HL-60 (cell line): ENCODE results near the gene RNF5.

Experiments used
- GABPA ChIP-seq: IDR thresholded peaks from 2 replicates; pipeline ENCODE4 v1.6.1; 2012; ENCODE audit warnings: low read depth
- POLR2AphosphoS5 ChIP-seq: IDR thresholded peaks from 2 replicates; pipeline ENCODE4 v1.6.1; 2012; ENCODE audit warnings: low read depth
- TF ChIP-seq, protein P1 (sequence below): IDR thresholded peaks from one replicate; pipeline ENCODE4 v1.5.1; 2011; ENCODE audit warnings: low read length, control low read depth, inconsistent platforms; ENCODE audit not compliant: insufficient read depth

DNA sequence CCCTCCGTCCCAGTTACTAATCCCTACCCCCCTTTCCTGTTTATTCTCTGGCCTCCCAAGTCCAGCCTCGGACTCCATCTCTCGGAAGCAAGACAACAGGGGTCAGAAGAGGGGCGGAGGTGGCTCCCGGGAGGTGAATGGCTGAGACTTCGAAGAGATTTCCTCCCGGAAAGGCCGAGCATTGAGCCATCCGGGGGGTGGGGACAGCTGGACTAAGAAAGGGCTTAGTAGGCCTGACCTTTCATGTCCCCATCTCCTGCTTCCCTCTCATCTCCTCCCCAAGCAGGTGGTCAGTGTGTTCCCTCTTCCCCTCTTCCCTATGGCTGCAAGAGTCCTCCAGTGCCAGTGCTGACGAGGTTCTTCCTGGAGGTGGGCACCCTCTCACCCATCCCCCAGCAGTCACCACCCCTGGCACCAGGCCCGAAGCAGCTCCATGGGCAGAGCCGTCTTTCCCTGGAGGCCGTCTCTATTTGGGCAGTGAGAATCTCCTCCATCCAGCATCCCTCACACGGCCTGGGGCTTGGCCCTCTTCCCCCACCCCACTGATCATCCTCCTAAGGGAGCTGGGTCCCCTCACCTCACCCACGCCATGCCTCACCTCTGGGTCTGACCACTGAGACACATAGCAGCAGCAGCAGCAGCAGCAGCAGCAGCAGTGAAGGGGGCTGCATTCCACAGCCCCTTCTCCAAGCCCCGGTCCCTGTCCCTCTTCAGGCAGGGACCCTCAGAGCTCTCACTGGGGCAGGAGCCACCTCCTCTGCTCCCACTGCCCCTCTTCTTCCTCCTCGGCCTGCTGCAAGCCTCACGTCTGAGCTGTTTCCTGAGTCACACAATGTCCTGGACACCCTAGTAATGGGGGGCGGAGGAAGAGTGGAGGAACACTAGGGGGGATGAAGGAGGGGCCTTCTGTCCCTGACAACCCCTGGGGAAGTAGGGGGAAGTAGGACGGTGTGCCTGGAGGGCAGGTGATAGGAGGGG, 45.3 kb downstream of the RNF5 start, which contains the start of gene NOTCH4:
- TF ChIP-seq, protein P1, sequence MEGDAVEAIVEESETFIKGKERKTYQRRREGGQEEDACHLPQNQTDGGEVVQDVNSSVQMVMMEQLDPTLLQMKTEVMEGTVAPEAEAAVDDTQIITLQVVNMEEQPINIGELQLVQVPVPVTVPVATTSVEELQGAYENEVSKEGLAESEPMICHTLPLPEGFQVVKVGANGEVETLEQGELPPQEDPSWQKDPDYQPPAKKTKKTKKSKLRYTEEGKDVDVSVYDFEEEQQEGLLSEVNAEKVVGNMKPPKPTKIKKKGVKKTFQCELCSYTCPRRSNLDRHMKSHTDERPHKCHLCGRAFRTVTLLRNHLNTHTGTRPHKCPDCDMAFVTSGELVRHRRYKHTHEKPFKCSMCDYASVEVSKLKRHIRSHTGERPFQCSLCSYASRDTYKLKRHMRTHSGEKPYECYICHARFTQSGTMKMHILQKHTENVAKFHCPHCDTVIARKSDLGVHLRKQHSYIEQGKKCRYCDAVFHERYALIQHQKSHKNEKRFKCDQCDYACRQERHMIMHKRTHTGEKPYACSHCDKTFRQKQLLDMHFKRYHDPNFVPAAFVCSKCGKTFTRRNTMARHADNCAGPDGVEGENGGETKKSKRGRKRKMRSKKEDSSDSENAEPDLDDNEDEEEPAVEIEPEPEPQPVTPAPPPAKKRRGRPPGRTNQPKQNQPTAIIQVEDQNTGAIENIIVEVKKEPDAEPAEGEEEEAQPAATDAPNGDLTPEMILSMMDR, result no peak
- TF ChIP-seq GABPA, result no peak
- no peak for TF ChIP-seq POLR2AphosphoS5
